Lung (tissue), 12 donors: Measurements from ENCODE around the gene PIF1. TPM values are rescaled to one million over a fixed set of nuclear protein-coding genes. Genes with fewer than 3 reads are reported as not detected.
"Not testable (repeated sequence)": the region's sequence is repeated elsewhere in the genome, so short reads cannot be mapped to it uniquely, and the experiment has no call there.

Source experiments
- ATAC-seq: fragments of 200-7000 bp; cut with Tn5 transposase; one replicate; pipeline ENCODE4 v1.9.1; 2020; ENCODE audit warnings: moderate number of reproducible peaks; ENCODE audit not compliant: insufficient read depth, low FRiP score
- DNase-seq, 3 donors: peaks; one replicate each; pipeline ENCODE4 v3.0.0-alpha.2; 2013 to 2017
- H3K27ac ChIP-seq, 2 donors: one replicate each; pipeline ENCODE4 v1.5.1; 2013; ENCODE audit warnings: mild to moderate bottlenecking in 2 of 2, moderate library complexity in 2 of 2, control low read depth in 1 of 2, inconsistent platforms in 1 of 2, low read depth in 1 of 2, low read length in 1 of 2
- H3K27me3 ChIP-seq, 3 donors: one replicate each; pipeline ENCODE4 v1.5.1; 2013; ENCODE audit warnings: low read length in 2 of 3; ENCODE audit not compliant: control insufficient read depth in 3 of 3, insufficient read depth in 3 of 3
- H3K36me3 ChIP-seq, 4 donors: one replicate each; pipeline ENCODE4 v1.5.1; 2013; ENCODE audit warnings: low read length in 4 of 4, mild to moderate bottlenecking in 1 of 4, moderate library complexity in 1 of 4; ENCODE audit not compliant: control insufficient read depth in 4 of 4, insufficient read depth in 4 of 4
- H3K4me1 ChIP-seq, 5 donors: one replicate each; pipeline ENCODE4 v1.5.1; 2013; ENCODE audit warnings: low read length in 5 of 5, mild to moderate bottlenecking in 2 of 5, moderate library complexity in 1 of 5; ENCODE audit not compliant: control insufficient read depth in 5 of 5, insufficient read depth in 5 of 5
- H3K4me3 ChIP-seq: one replicate; pipeline ENCODE4 v1.5.1; 2013; ENCODE audit warnings: mild to moderate bottlenecking, control low read depth, moderate library complexity
- H3K9ac ChIP-seq, 2 donors: one replicate each; pipeline ENCODE4 v1.5.1; 2013; ENCODE audit warnings: low read length in 2 of 2, control low read depth in 1 of 2; ENCODE audit not compliant: insufficient read depth in 1 of 2
- H3K9me3 ChIP-seq, 4 donors: one replicate each; pipeline ENCODE4 v1.5.1; 2013; ENCODE audit warnings: low read length in 3 of 4, mild to moderate bottlenecking in 1 of 4, moderate library complexity in 1 of 4; ENCODE audit not compliant: control insufficient read depth in 4 of 4, insufficient read depth in 3 of 4
- WGBS, 2 donors: extraction: QIAGEN DNeasy Blood & Tissue Kit; methylation state at CpG; one replicate each; pipeline ENCODE4 v1.1.7; 2013; 5-methylcytosine and 5-hydroxymethylcytosine counted together
- polyA plus RNA-seq, 2 donors: library from polyadenylated mRNA; stranded (reverse); fragments of 200-250 nt; gene quantifications; one replicate each; pipeline ENCODE4 v1.2.1, GENCODE V29; 2013
- total RNA-seq, 2 donors: library from RNA; depleted of rRNA in 1 of 2; stranded (reverse); fragments of >200 nt in 1 of 2; gene quantifications; one replicate each; pipeline ENCODE4 v1.2.1, GENCODE V29; 2014 to 2021
- TF ChIP-seq, protein P1 (sequence below): IDR thresholded peaks from 2 replicates; pipeline ENCODE4 v1.5.1; 2012; ENCODE audit warnings: mild to moderate bottlenecking; ENCODE audit errors: control extremely low read depth, extremely low read depth
- donor health status: control.
- donor health status: control.
- donor health status: Bipolar disorder and iron deficiency.
- donor health status: healthy.
- donor health status: DM: yes; HTN: yes; CAD: no.

The PIF1 gene
- total and polyA plus RNA-seq, 4 donors, result 1.1 to 2.4 (median 1.2) TPM

DNA sequence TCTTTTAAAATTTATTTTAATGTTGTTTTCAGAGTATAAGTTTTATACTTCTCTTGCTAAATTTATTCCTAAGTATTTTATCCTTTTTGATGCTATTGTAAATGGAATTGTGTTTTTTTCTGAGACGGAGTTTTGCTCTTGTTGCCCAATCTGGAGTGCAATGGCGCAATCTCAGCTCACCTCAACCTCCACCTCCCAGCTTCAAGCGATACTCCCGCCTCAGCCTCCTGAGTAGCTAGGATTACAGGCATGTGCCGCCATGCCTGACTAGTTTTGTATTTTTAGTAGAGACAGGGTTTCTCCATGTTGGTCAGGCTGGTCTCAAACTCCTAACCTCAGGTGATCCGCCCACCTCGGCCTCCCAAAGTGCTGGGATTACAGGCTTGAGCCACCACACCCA lies 30.1 kb downstream of the PIF1 start:
- H3K27ac ChIP-seq, H3K4me3 ChIP-seq, H3K36me3 ChIP-seq, ATAC-seq, H3K9me3 ChIP-seq, H3K4me1 ChIP-seq, H3K27me3 ChIP-seq, DNase-seq, H3K9ac ChIP-seq: not testable (repeated sequence)
- 82 to 86% methylated on average over 6 to 7 of the region's 7 CpGs for WGBS, 2 donors

DNA sequence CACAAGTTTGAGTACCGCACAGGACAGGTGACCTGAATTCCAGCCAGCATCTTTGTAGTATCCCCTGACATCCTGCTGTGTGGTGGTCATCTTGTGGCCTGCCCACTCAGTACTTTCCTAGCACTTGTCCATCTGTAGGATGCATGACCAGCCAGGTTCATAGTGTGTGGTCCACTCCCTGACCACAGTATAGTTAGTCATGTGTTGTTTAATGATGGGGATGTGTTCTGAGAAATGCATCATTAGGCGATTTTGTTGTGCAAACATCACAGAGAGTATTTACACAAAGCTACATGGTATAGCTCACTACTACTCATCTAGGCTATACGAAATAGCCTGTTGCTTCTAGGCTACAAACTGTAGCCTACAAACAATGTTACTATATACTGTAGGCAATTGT lies 33.2 kb downstream of the PIF1 start:
- 85 to 92% methylated on average over 3 of the region's 3 CpGs for WGBS, 2 donors
- H3K9me3 ChIP-seq, result no peaks in the 10 kb centered on the region
- no peak overlapping the region for H3K9ac ChIP-seq
- no peak overlapping the region for H3K4me3 ChIP-seq
- H3K4me1 ChIP-seq, result peaks cover 0 to 7% (median 0%) of the 10 kb centered on the region in 5 donors
- TF ChIP-seq, protein P1, sequence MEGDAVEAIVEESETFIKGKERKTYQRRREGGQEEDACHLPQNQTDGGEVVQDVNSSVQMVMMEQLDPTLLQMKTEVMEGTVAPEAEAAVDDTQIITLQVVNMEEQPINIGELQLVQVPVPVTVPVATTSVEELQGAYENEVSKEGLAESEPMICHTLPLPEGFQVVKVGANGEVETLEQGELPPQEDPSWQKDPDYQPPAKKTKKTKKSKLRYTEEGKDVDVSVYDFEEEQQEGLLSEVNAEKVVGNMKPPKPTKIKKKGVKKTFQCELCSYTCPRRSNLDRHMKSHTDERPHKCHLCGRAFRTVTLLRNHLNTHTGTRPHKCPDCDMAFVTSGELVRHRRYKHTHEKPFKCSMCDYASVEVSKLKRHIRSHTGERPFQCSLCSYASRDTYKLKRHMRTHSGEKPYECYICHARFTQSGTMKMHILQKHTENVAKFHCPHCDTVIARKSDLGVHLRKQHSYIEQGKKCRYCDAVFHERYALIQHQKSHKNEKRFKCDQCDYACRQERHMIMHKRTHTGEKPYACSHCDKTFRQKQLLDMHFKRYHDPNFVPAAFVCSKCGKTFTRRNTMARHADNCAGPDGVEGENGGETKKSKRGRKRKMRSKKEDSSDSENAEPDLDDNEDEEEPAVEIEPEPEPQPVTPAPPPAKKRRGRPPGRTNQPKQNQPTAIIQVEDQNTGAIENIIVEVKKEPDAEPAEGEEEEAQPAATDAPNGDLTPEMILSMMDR, result no peak
- H3K36me3 ChIP-seq, result no peaks in the 10 kb centered on the region
- DNase-seq (no peak), ATAC-seq (no peak)
- no peaks in the 10 kb centered on the region for H3K27me3 ChIP-seq
- H3K27ac ChIP-seq, result no peak overlapping the region

DNA sequence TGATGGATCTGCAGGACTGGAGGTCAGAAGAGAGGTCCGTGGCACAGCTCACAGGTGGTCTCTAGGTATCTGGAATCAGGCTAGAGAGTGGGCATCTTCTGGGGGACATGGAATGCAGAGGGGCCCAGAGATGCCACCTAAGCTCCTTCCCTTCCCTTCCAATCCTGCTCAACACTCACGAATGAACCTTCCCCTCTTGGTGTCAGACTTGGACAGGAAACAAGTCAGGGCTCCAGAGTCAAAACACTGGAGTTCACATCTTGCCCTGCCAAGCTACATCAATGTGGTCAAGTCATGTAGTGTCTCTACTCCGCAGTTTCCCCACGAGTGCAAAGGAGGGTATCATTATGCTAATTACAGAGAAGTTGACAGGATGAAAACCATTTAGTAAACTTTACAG lies 34.0 kb downstream of the PIF1 start:
- Histone ChIP-seq H3K27ac (no peak overlapping the region), H3K4me3 (no peak overlapping the region), H3K9ac (no peak overlapping the region), H3K4me1 (peaks cover 0 to 7% (median 0%) of the 10 kb centered on the region in 5 donors), H3K9me3 (no peaks in the 10 kb centered on the region), H3K36me3 (no peaks in the 10 kb centered on the region), H3K27me3 (no peaks in the 10 kb centered on the region)
- TF ChIP-seq, protein P1, result no peak
- DNase-seq (peak in 1 of 3 donors; percentile 69), ATAC-seq (no peak)
- 35 to 45% methylated on average over 4 of the region's 4 CpGs for WGBS, 2 donors

DNA sequence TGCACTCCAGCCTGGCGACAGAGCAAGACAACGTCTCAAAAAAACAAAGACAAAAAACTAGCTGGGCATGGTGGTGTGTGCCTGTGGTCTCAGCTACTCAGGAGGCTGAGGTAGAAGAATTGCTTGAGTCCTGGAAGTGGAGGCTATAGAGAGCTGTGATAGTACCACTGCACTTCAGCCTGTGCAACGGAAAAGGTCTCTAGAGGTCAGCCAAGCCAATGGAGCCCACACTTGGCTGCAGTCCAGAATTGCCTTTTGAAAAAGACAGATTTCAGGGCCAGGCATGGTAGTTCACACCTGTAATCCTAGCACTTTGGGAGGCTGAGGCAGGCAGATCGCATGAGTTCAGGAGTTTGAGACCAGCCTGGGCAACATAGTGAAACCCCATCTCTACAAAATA lies 41.7 kb downstream of the PIF1 start:
- ATAC-seq (no peak), DNase-seq (no peak)
- no peaks in the 10 kb centered on the region for H3K9me3 ChIP-seq
- no peak overlapping the region for H3K27ac ChIP-seq
- WGBS, 2 donors, result 94 to 97% methylated on average over 4 of the region's 4 CpGs
- no peaks in the 10 kb centered on the region for H3K27me3 ChIP-seq
- no peak overlapping the region for H3K4me3 ChIP-seq
- H3K4me1 ChIP-seq, result no peaks in the 10 kb centered on the region
- H3K36me3 ChIP-seq, result no peaks in the 10 kb centered on the region
- TF ChIP-seq, protein P1, result no peak
- no peak overlapping the region for H3K9ac ChIP-seq
